C4-2B (cell line): ENCODE measurements around the gene ENTPD6.
"Not testable (repeated sequence)": the region's sequence is repeated elsewhere in the genome, so short reads cannot be mapped to it uniquely, and the experiment has no call there.

ENCODE experiments used
- H3K27ac ChIP-seq: fragments of 450-650 bp; 2 replicates; pipeline ENCODE4 v1.5.1; 2017
- CTCF ChIP-seq: fragments of 450-650 bp; conservative IDR thresholded peaks from 2 replicates; pipeline ENCODE4 v1.5.1; 2017; ENCODE audit warnings: mild to moderate bottlenecking
- ZFX ChIP-seq: fragments of 450-650 bp; IDR thresholded peaks from 2 replicates; pipeline ENCODE4 v1.6.1; 2017

Gene ENTPD6

GRCh38 chr20:25237610-25238318 lies 42.3 kb downstream of the ENTPD6 start:
- peak overlapping the region; percentile 22 for H3K27ac ChIP-seq
- no peak for TF ChIP-seq CTCF

- TF ChIP-seq ZFX (no peak), CTCF (no peak)
- H3K27ac ChIP-seq = peak overlapping the region; percentile 22; the same call in 1 of the 2 replicates
Measured at GRCh38 chr20:25238319-25239037, 43.0 kb downstream of the ENTPD6 start.

- H3K27ac ChIP-seq = no peak overlapping the region
- TF ChIP-seq ZFX (no peak), CTCF (no peak)
Measured at GRCh38 chr20:25239387-25240370, 44.2 kb downstream of the ENTPD6 start.

GRCh38 chr20:25240851-25241658 lies 45.5 kb downstream of the ENTPD6 start:
- not testable (repeated sequence) for H3K27ac ChIP-seq

GRCh38 chr20:25241659-25241955 lies 46.1 kb downstream of the ENTPD6 start:
- not testable (repeated sequence) for H3K27ac ChIP-seq

GRCh38 chr20:25242231-25242630 lies 46.7 kb downstream of the ENTPD6 start:
- no peak for TF ChIP-seq CTCF
- no peak for TF ChIP-seq ZFX
- no peak overlapping the region for H3K27ac ChIP-seq

- H3K27ac ChIP-seq = no peak overlapping the region
- TF ChIP-seq ZFX (no peak), CTCF (no peak)
Measured at GRCh38 chr20:25243416-25243979, 48.0 kb downstream of the ENTPD6 start.
